CD8-positive, alpha-beta memory T cell (primary cell): ENCODE data around the gene FOXL3. TPM values are rescaled to one million over a fixed set of nuclear protein-coding genes. Genes with fewer than 3 reads are reported as not detected.

Source experiments
- CTCF ChIA-PET: fragments of 350-600 bp; sonication (Branson Sonifier 250); formaldehyde crosslinking; loops from one replicate; lab custom pipeline; 2021; ENCODE audit warnings: antibody characterized with exemption; lab: Charles Lee
- POLR2A ChIA-PET: fragments of 350-600 bp; sonication (Branson Sonifier 250); formaldehyde crosslinking; loops from one replicate; lab custom pipeline; 2021; ENCODE audit warnings: antibody characterized with exemption; lab: Charles Lee
- DNase-seq, 5 donors: peaks; one replicate each; pipeline versions ENCODE4 v3.0.0 to v3.0.0-alpha.2; 2020 to 2022; ENCODE audit warnings: mixed read lengths in 1 of 5
- H3K27ac ChIP-seq: one replicate; pipeline ENCODE4 v1.7.0; 2013; ENCODE audit warnings: low read depth, mild to moderate bottlenecking, low read length, moderate library complexity
- H3K27me3 ChIP-seq: 2 replicates; pipeline ENCODE4 v1.7.0; 2013; ENCODE audit warnings: low read length, mild to moderate bottlenecking; ENCODE audit not compliant: insufficient read depth, poor library complexity, severe bottlenecking
- H3K36me3 ChIP-seq: 2 replicates; pipeline ENCODE4 v1.7.0; 2013; ENCODE audit warnings: mild to moderate bottlenecking, low read length, moderate library complexity; ENCODE audit not compliant: insufficient read depth
- H3K4me1 ChIP-seq: 2 replicates; pipeline ENCODE4 v1.7.0; 2013; ENCODE audit warnings: mild to moderate bottlenecking, low read length, moderate library complexity; ENCODE audit not compliant: insufficient read depth
- H3K4me3 ChIP-seq: 2 replicates; pipeline ENCODE4 v1.7.0; 2013; ENCODE audit warnings: mild to moderate bottlenecking, low read length
- H3K9me3 ChIP-seq: 2 replicates; pipeline ENCODE4 v1.7.0; 2013; ENCODE audit warnings: mild to moderate bottlenecking, low read length
- H3K27ac Mint-ChIP-seq, 8 donors: one replicate each; pipeline ENCODE4 v1.8.0; 2020 to 2021; ENCODE audit warnings: mixed read lengths in 8 of 8, mild to moderate bottlenecking in 6 of 8, inconsistent platforms in 3 of 8, moderate library complexity in 3 of 8
- H3K27me3 Mint-ChIP-seq, 2 donors: one replicate each; pipeline ENCODE4 v1.8.0; 2020 to 2021; ENCODE audit warnings: mixed read lengths in 2 of 2, mild to moderate bottlenecking in 1 of 2, moderate library complexity in 1 of 2
- H3K36me3 Mint-ChIP-seq, 3 donors: one replicate each; pipeline ENCODE4 v1.8.0; 2020 to 2021; ENCODE audit warnings: mixed read lengths in 3 of 3, inconsistent platforms in 1 of 3, mild to moderate bottlenecking in 1 of 3
- H3K4me1 Mint-ChIP-seq, 3 donors: one replicate each; pipeline ENCODE4 v1.8.0; 2020 to 2021; ENCODE audit warnings: mixed read lengths in 3 of 3, inconsistent platforms in 1 of 3, mild to moderate bottlenecking in 1 of 3
- H3K4me3 Mint-ChIP-seq, 7 donors: one replicate each; pipeline ENCODE4 v1.8.0; 2020 to 2021; ENCODE audit warnings: mixed read lengths in 7 of 7, mild to moderate bottlenecking in 6 of 7, moderate library complexity in 4 of 7, inconsistent platforms in 2 of 7
- H3K9me3 Mint-ChIP-seq, 5 donors: one replicate each; pipeline ENCODE4 v1.8.0; 2020 to 2022; ENCODE audit warnings: mixed read lengths in 5 of 5, mild to moderate bottlenecking in 3 of 5, moderate library complexity in 2 of 5, inconsistent platforms in 1 of 5
- polyA plus RNA-seq: library from polyadenylated mRNA; unstranded; fragments of 300-500 nt; fragmentation: Illumina TruSeq; gene quantifications from one replicate; pipeline ENCODE4 v1.2.3, GENCODE V29; 2021
- total RNA-seq, 2 experiments: library from RNA; stranded (reverse); gene quantifications; one replicate each; pipeline ENCODE4 v1.2.3, GENCODE V29; 2021

FOXL3 gene
- total and polyA plus RNA-seq, 3 experiments from 2014 or later, result not detected

- Histone ChIP-seq H3K27me3 (no peaks in the 10 kb centered on the region), H3K4me3 (no peak overlapping the region), H3K9me3 (no peaks in the 10 kb centered on the region), H3K4me1 (no peaks in the 10 kb centered on the region), H3K27ac (no peak overlapping the region), H3K36me3 (no peaks in the 10 kb centered on the region)
- no peak for DNase-seq
- ChIA-PET CTCF (no interaction called here), POLR2A (no interaction called here)
- no peaks in the 10 kb centered on the region for H3K36me3 Mint-ChIP-seq
- no peak overlapping the region for H3K27ac Mint-ChIP-seq
- peaks cover 26 to 50% of the 10 kb centered on the region in 2 donors for H3K27me3 Mint-ChIP-seq
- no peaks in the 10 kb centered on the region for H3K4me1 Mint-ChIP-seq
- H3K4me3 Mint-ChIP-seq, result no peak overlapping the region
- peaks cover 0 to 5% (median 2%) of the 10 kb centered on the region in 5 donors for H3K9me3 Mint-ChIP-seq
Observed at GRCh38 chr7:312424-312823, 22.5 kb downstream of the FOXL3 start.

DNA sequence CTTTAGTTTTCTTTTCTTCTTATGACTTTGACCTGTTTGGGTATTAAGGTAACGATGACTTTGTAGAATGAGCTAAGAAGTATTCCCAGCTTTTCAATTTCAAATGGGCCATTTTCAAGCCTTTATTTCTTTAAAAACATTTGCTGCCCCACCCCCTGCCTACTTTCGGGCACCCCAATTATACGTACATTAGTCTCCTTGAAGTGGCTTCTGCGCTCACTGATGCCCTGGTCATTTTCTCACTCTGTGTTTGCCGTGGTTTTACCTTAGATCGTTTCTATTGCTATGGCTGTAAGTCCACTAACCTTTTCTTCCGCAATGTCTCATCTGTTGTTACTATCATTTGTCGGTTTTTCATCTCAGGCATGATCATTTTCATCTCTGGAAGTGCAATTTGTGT, 24.9 kb downstream of the FOXL3 start:
- no peaks in the 10 kb centered on the region for H3K36me3 ChIP-seq
- H3K27me3 Mint-ChIP-seq, result peaks cover 32 to 61% of the 10 kb centered on the region in 2 donors
- ChIA-PET CTCF (no interaction called here), POLR2A (no interaction called here)
- no peaks in the 10 kb centered on the region for H3K4me1 Mint-ChIP-seq
- peaks cover 12% of the 10 kb centered on the region for H3K27me3 ChIP-seq
- no peak overlapping the region for H3K4me3 ChIP-seq
- H3K4me1 ChIP-seq, result no peaks in the 10 kb centered on the region
- no peak for DNase-seq
- no peaks in the 10 kb centered on the region for H3K36me3 Mint-ChIP-seq
- H3K27ac Mint-ChIP-seq, result no peak overlapping the region
- H3K9me3 ChIP-seq, result no peaks in the 10 kb centered on the region
- H3K4me3 Mint-ChIP-seq, result no peak overlapping the region
- H3K27ac ChIP-seq, result no peak overlapping the region
- H3K9me3 Mint-ChIP-seq, result peaks cover 0 to 4% (median 0%) of the 10 kb centered on the region in 5 donors

DNA sequence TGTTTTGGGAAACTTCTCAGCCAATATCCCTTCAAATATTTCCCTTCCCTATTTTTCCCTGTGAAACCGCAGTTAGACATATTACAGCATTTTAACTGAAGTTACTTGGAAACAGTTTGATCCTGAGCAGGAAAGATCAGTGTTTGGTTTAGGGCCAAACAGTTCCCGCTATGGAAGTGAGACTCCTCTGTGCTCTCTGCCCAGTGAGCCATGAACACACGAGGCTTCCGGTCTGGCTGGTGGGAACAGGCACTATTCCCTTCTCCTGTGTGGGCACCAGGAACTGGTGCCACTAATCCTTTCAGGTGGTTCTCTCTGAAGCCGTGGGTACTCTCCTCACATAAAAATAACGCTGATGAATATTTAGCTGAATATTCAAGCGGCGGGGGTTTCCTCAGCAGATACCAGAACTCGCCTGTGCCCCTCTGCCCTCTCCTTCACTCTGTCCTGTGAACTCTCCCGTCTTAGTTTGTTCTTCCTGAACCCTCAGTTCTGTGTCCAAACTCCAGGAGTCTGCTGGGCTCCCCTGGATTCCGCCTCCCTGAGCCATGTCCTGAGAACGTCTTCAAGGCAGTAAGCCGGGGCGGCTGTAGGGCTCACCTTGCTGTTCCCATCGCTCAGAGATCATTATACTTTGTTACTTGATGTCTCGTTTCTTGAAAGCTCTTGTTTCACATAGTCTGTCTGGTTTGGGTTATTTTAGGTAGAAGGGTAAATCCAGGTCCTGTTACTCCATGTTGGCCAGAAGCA, 25.7 kb downstream of the FOXL3 start:
- H3K36me3 ChIP-seq, result no peaks in the 10 kb centered on the region
- Mint-ChIP-seq H3K4me1 (no peaks in the 10 kb centered on the region), H3K9me3 (peaks cover 0 to 4% (median 0%) of the 10 kb centered on the region in 5 donors), H3K27me3 (peaks cover 34 to 67% of the 10 kb centered on the region in 2 donors), H3K36me3 (no peaks in the 10 kb centered on the region), H3K4me3 (no peak overlapping the region), H3K27ac (no peak overlapping the region)
- peak in 1 of 5 donors; percentile 18 for DNase-seq
- ChIA-PET CTCF (no interaction called here), POLR2A (no interaction called here)
- no peak overlapping the region for H3K4me3 ChIP-seq
- H3K9me3 ChIP-seq, result no peaks in the 10 kb centered on the region
- no peaks in the 10 kb centered on the region for H3K4me1 ChIP-seq
- H3K27ac ChIP-seq, result no peak overlapping the region
- H3K27me3 ChIP-seq, result peaks cover 17% of the 10 kb centered on the region

DNA sequence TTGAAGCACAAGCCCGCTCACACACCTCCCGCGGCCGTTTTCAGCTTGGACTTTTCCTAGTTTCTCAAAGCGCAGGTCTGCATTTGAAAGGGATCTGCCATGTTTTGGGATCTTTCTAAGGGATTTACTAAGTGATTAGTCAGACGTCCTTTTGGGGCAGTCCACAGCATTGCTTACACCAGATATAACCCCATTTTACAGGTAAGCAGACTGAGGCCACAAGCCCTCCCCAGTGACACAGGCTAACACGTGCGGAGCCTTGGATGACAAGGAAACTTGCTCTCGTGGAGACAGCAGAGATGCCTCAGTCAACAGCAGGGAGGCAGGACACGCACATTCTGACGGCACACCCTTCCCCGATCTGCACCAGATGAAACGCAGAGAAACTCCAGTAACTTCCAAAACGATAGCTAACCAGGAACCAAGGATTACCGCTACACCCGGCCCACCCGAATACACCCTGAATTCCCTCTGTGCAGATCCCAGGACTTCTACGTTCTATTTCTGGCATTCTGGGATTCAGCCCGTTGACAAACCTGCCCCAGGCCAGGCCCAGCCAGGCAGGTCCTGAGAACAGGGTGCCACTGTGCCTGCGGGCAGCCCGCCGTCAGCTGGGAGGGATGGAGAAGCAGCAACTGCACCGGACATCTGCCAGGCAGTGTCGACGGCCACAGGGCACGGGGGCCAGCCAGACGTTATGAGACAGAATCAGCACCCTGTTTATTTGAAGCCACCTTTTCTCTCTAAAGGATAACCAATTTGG, 27.9 kb downstream of the FOXL3 start:
- no peaks in the 10 kb centered on the region for H3K4me1 ChIP-seq
- POLR2A ChIA-PET, result no interaction called here
- Mint-ChIP-seq H3K9me3 (peaks cover 0 to 4% (median 0%) of the 10 kb centered on the region in 5 donors), H3K27me3 (peaks cover 27 to 57% of the 10 kb centered on the region in 2 donors), H3K4me3 (no peak overlapping the region), H3K4me1 (peaks cover 0 to 3% (median 0%) of the 10 kb centered on the region in 3 donors), H3K27ac (no peak overlapping the region), H3K36me3 (no peaks in the 10 kb centered on the region)
- CTCF ChIA-PET, result interaction anchor here (1.1 kb wide), 1 partner anchor 456 kb away, joined by 3 read pairs; no protein-coding TSS in a partner anchor
- H3K9me3 ChIP-seq, result no peaks in the 10 kb centered on the region
- H3K4me3 ChIP-seq, result no peak overlapping the region
- no peaks in the 10 kb centered on the region for H3K36me3 ChIP-seq
- DNase-seq, result peak in 1 of 5 donors; percentile 20
- H3K27me3 ChIP-seq, result peaks cover 17% of the 10 kb centered on the region
- H3K27ac ChIP-seq, result no peak overlapping the region

DNA sequence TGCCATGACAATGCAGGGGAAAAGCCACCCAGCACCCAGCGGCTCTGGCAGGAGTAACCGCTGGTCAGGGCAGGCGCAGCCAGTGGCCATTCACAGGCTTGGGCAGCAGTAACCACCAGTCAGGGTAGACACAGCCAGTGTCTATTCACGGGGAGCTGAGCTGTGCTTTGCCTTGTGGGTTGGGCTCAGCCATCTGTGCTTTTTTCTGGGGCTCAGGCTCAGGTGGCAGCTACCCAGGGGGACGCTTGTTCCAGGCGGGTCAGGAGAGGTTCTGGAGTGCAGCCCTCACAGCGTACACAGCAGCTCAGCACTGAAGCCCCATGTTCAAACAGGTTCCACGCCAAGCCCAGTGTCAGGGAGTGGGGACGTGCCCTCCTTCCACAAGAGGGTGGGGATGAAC, 28.5 kb downstream of the FOXL3 start:
- Mint-ChIP-seq H3K36me3 (no peaks in the 10 kb centered on the region), H3K9me3 (peaks cover 0 to 4% (median 0%) of the 10 kb centered on the region in 5 donors), H3K4me3 (no peak overlapping the region), H3K27ac (no peak overlapping the region), H3K4me1 (peaks cover 0 to 4% (median 0%) of the 10 kb centered on the region in 3 donors), H3K27me3 (peaks cover 26 to 53% of the 10 kb centered on the region in 2 donors)
- Histone ChIP-seq H3K27ac (no peak overlapping the region), H3K4me3 (no peak overlapping the region), H3K36me3 (no peaks in the 10 kb centered on the region), H3K4me1 (no peaks in the 10 kb centered on the region), H3K9me3 (no peaks in the 10 kb centered on the region), H3K27me3 (peaks cover 17% of the 10 kb centered on the region)
- ChIA-PET CTCF (interaction anchor here (1.1 to 1.2 kb wide), 2 partner anchors 452 to 455 kb away, joined by 3 read pairs; no protein-coding TSS in a partner anchor), POLR2A (no interaction called here)
- DNase-seq, result peak in 1 of 5 donors; percentile 26

GRCh38 chr7:318878-319661, 29.1 kb downstream of the FOXL3 start:
- no peaks in the 10 kb centered on the region for H3K9me3 ChIP-seq
- peaks cover 0 to 4% (median 0%) of the 10 kb centered on the region in 5 donors for H3K9me3 Mint-ChIP-seq
- H3K4me1 ChIP-seq, result no peaks in the 10 kb centered on the region
- H3K27ac Mint-ChIP-seq, result no peak overlapping the region
- ChIA-PET POLR2A (no interaction called here), CTCF (interaction anchor here (1.1 to 1.2 kb wide), 2 partner anchors 452 to 455 kb away, joined by 3 read pairs; no protein-coding TSS in a partner anchor)
- H3K4me3 Mint-ChIP-seq, result no peak overlapping the region
- H3K4me3 ChIP-seq, result no peak overlapping the region
- no peaks in the 10 kb centered on the region for H3K36me3 ChIP-seq
- H3K4me1 Mint-ChIP-seq, result peaks cover 0 to 6% (median 0%) of the 10 kb centered on the region in 3 donors
- peak in 1 of 5 donors; percentile 31 for DNase-seq
- H3K27me3 ChIP-seq, result peaks cover 17% of the 10 kb centered on the region
- H3K36me3 Mint-ChIP-seq, result no peaks in the 10 kb centered on the region
- peaks cover 23 to 51% of the 10 kb centered on the region in 2 donors for H3K27me3 Mint-ChIP-seq
- no peak overlapping the region for H3K27ac ChIP-seq

- Histone ChIP-seq H3K27ac (no peak overlapping the region), H3K27me3 (peaks cover 17% of the 10 kb centered on the region), H3K4me3 (no peak overlapping the region), H3K9me3 (no peaks in the 10 kb centered on the region), H3K36me3 (no peaks in the 10 kb centered on the region), H3K4me1 (no peaks in the 10 kb centered on the region)
- CTCF ChIA-PET, result interaction anchor here (2.0 kb wide), 1 partner anchor 15 kb away, joined by 4 read pairs; no protein-coding TSS in a partner anchor
- Mint-ChIP-seq H3K27me3 (peaks cover 15 to 49% of the 10 kb centered on the region in 2 donors), H3K9me3 (peaks cover 0 to 2% (median 0%) of the 10 kb centered on the region in 5 donors), H3K4me3 (no peak overlapping the region), H3K27ac (peak overlapping the region in 1 of 8 donors; percentile 54), H3K36me3 (no peaks in the 10 kb centered on the region), H3K4me1 (peaks cover 0 to 6% (median 0%) of the 10 kb centered on the region in 3 donors)
- POLR2A ChIA-PET, result no interaction called here
- no peak for DNase-seq
Observed at GRCh38 chr7:320297-320696, 30.3 kb downstream of the FOXL3 start.
